BE2C (cell line): Measurements from ENCODE around the gene DEK.

Source experiments
- DNase-seq: peaks from one replicate; pipeline ENCODE4 v3.0.0-alpha.2; 2020
- H3K27me3 ChIP-seq: fragments of 250-450 bp; sonication (Bioruptor Pico); 2 replicates; pipeline ENCODE4 v1.5.1; 2020; ENCODE audit warnings: mild to moderate bottlenecking
- H3K36me3 ChIP-seq: fragments of 250-450 bp; sonication (Bioruptor Pico); 2 replicates; pipeline ENCODE4 v1.5.1; 2020; ENCODE audit warnings: mild to moderate bottlenecking
- H3K4me1 ChIP-seq: fragments of 250-450 bp; sonication (Bioruptor Pico); 2 replicates; pipeline ENCODE4 v1.5.1; 2020
- H3K4me3 ChIP-seq: 2 replicates; pipeline ENCODE4 v1.5.1; 2011; ENCODE audit warnings: low read depth, low read length
- H3K9me3 ChIP-seq: fragments of 250-450 bp; sonication (Bioruptor Pico); 2 replicates; pipeline ENCODE4 v1.5.1; 2020
- TF ChIP-seq, protein P1 (sequence below): IDR thresholded peaks from 2 replicates; pipeline ENCODE4 v1.5.1; 2012; ENCODE audit warnings: mild to moderate bottlenecking, low read depth, low read length

The DEK gene

DNA sequence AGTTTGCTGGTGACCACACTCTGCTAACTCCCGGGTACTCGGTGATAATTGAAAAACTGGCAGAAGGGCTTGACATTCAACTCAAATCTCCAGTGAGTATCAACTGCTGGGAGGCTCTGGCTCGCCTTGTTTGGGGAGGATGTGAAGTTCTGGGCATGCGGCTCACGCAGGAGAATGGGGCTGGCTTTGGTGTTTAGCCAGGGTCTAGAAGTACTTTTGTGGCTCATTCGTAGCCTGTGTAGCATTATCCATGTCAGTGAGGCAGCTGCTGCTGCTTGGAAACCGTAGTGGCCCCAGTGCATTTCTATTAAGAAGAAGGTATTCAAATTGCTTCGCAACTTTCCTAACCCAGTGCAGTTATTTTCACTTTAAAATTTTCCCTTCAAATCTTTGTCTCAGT is 56.9 kb downstream of the DEK start:
- H3K4me1 ChIP-seq: no peaks in the 10 kb centered on the region
- H3K36me3 ChIP-seq: no peaks in the 10 kb centered on the region
- TF ChIP-seq, protein P1, sequence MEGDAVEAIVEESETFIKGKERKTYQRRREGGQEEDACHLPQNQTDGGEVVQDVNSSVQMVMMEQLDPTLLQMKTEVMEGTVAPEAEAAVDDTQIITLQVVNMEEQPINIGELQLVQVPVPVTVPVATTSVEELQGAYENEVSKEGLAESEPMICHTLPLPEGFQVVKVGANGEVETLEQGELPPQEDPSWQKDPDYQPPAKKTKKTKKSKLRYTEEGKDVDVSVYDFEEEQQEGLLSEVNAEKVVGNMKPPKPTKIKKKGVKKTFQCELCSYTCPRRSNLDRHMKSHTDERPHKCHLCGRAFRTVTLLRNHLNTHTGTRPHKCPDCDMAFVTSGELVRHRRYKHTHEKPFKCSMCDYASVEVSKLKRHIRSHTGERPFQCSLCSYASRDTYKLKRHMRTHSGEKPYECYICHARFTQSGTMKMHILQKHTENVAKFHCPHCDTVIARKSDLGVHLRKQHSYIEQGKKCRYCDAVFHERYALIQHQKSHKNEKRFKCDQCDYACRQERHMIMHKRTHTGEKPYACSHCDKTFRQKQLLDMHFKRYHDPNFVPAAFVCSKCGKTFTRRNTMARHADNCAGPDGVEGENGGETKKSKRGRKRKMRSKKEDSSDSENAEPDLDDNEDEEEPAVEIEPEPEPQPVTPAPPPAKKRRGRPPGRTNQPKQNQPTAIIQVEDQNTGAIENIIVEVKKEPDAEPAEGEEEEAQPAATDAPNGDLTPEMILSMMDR: no peak
- no peak for DNase-seq
- no peaks in the 10 kb centered on the region for H3K27me3 ChIP-seq
- H3K4me3 ChIP-seq: no peak overlapping the region
- H3K9me3 ChIP-seq: no peaks in the 10 kb centered on the region

DNA sequence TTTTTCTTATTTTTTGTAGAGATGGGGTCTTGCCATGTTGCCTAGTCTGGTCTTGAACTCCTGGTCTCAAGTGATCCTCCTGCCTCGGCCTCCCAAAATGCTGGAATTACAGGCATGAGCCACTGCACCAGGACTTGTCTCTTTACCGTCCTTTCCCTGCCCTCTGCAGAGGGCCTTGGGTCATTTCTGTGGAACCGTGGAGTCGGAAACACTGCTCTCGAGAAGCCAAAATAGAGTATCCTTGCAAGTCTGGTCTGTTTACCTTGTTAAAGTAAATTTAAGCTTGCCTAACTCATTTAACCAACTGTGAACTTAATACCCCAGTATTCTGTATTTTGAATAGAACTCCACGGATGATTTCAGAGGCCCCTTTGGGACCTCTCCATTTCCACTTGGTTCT is 57.7 kb downstream of the DEK start:
- DNase-seq: no peak
- H3K27me3 ChIP-seq: no peaks in the 10 kb centered on the region
- H3K4me1 ChIP-seq: no peaks in the 10 kb centered on the region
- TF ChIP-seq, protein P1: no peak
- H3K9me3 ChIP-seq: no peaks in the 10 kb centered on the region
- H3K36me3 ChIP-seq: no peaks in the 10 kb centered on the region
- no peak overlapping the region for H3K4me3 ChIP-seq

DNA sequence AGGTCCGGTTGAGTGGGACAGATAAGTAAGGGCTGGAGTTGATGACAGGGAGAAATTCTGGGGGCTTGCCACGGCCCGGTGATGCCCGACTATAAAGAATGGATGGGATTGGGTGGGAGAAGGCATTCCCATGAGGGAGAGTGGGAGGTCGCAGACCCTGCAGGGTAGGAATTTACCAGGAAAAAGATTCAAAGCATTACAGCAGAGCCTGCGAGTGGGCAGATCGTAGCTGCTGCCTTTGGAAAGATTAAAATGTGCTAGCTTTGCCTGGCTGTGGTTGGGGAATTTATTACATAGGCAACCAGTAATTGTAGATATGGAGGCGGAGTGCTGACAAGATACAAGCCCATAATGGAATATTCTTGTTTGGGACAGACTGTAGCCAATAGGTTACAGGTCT is 59.6 kb downstream of the DEK start:
- no peaks in the 10 kb centered on the region for H3K27me3 ChIP-seq
- H3K4me1 ChIP-seq: no peaks in the 10 kb centered on the region
- H3K4me3 ChIP-seq: no peak overlapping the region
- TF ChIP-seq, protein P1: no peak
- DNase-seq: no peak
- H3K36me3 ChIP-seq: no peaks in the 10 kb centered on the region
- no peaks in the 10 kb centered on the region for H3K9me3 ChIP-seq

DNA sequence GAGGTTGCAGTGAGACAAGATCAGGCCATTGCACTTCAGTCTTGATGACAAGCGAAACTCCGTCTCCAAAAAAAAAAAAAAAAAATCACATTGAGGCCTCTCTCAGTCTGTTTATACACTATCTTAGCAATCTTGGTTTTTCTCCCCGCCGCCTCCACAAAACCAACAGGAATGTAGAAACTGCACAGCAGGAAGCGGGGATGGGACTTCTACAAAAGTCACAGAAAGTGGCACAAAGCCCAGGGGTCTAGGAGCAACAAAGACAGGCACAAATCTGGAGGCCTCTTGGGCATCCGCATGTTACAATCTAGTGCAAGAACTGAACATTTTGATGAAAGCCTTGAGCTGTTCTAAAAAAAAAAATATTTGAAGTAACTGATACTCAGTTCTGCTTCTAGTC is 60.5 kb downstream of the DEK start:
- Histone ChIP-seq H3K4me1 (no peaks in the 10 kb centered on the region), H3K4me3 (no peak overlapping the region), H3K9me3 (no peaks in the 10 kb centered on the region), H3K27me3 (no peaks in the 10 kb centered on the region), H3K36me3 (no peaks in the 10 kb centered on the region)
- no peak for DNase-seq
- TF ChIP-seq, protein P1: no peak

DNA sequence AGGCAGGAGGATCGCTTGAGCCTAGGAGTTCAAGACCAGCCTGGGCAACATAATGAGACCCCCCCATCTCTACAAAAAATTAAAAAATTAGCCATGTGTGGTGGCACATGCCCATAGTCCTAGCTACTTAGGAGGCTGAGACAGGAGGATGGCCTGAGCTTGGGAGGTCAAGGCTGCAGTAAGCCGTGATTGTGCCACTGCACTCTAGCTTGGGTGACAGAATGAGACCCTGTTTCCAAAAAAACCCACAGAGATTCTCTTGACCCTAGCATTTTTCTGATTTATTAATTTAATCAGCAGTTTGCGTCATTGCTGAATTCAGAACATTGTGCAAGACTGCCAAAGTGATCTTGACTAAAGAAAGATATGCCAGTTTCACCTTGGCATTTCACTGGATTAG is 72.3 kb downstream of the DEK start:
- Histone ChIP-seq H3K9me3 (no peaks in the 10 kb centered on the region), H3K27me3 (no peaks in the 10 kb centered on the region), H3K4me1 (no peaks in the 10 kb centered on the region), H3K4me3 (no peak overlapping the region), H3K36me3 (no peaks in the 10 kb centered on the region)
- TF ChIP-seq, protein P1: no peak
- no peak for DNase-seq

DNA sequence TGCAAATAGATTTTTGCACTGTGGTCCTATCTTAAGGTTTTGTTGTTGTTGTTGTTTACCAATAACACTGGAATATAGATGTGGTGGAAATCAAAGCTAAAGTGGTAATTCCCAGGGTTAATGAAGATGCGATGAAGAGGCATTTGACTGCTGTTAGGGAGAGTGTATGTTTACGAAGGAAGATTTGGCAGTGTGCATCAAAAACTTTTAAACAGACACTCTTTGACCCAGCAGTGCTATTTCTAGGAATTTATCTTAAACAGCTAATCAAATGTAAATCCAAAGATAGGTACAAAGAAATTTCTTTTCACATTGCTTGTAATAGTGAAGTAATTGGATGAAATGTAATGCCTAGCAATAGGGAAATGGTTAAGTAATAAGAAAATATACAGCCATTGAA is 75.1 kb downstream of the DEK start:
- Histone ChIP-seq H3K36me3 (no peaks in the 10 kb centered on the region), H3K27me3 (no peaks in the 10 kb centered on the region), H3K4me1 (no peaks in the 10 kb centered on the region), H3K4me3 (no peak overlapping the region), H3K9me3 (no peaks in the 10 kb centered on the region)
- DNase-seq: no peak
- TF ChIP-seq, protein P1: no peak
